MM.1S (cell line): Measurements from ENCODE around the gene ZBTB39.

ENCODE experiments used
- EZH2 ChIP-seq: fragments of 300-600 bp; sonication (generic); optimal IDR thresholded peaks from 2 replicates; pipeline ENCODE3; 2017; ENCODE audit warnings: low read depth, mild to moderate bottlenecking, antibody characterized with exemption, low read length, mixed read lengths
- TF ChIP-seq, protein P1 (sequence below): fragments of 300-600 bp; sonication (generic); IDR thresholded peaks from 2 replicates; pipeline ENCODE4 v1.5.1; 2016; ENCODE audit warnings: antibody characterized with exemption, low read length, mixed read lengths

GRCh38 chr12:57009949-57010626, 3.7 kb upstream of the ZBTB39 start:
- TF ChIP-seq, protein P1, sequence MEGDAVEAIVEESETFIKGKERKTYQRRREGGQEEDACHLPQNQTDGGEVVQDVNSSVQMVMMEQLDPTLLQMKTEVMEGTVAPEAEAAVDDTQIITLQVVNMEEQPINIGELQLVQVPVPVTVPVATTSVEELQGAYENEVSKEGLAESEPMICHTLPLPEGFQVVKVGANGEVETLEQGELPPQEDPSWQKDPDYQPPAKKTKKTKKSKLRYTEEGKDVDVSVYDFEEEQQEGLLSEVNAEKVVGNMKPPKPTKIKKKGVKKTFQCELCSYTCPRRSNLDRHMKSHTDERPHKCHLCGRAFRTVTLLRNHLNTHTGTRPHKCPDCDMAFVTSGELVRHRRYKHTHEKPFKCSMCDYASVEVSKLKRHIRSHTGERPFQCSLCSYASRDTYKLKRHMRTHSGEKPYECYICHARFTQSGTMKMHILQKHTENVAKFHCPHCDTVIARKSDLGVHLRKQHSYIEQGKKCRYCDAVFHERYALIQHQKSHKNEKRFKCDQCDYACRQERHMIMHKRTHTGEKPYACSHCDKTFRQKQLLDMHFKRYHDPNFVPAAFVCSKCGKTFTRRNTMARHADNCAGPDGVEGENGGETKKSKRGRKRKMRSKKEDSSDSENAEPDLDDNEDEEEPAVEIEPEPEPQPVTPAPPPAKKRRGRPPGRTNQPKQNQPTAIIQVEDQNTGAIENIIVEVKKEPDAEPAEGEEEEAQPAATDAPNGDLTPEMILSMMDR: no peak
- no peak for TF ChIP-seq EZH2
